CD14-positive monocyte (primary cell): ENCODE data around the gene PSMB7. TPM values are rescaled to one million over a fixed set of nuclear protein-coding genes. Genes with fewer than 3 reads are reported as not detected.

Source experiments
- DNase-seq, 3 donors: peaks; one replicate each; pipeline ENCODE4 v3.0.0-alpha.2; 2011 to 2022
- H2AFZ ChIP-seq: 2 replicates; pipeline ENCODE4 v1.6.0; 2012; ENCODE audit warnings: mild to moderate bottlenecking, low read depth, low read length, inconsistent platforms; ENCODE audit not compliant: insufficient read depth, poor library complexity, severe bottlenecking
- H3K27ac ChIP-seq, 2 donors: 1 replicate in 1 of 2; 2 replicates in 1 of 2; pipeline ENCODE4 v1.5.1; 2012 to 2013; ENCODE audit warnings: low read length in 2 of 2, control low read depth in 1 of 2, inconsistent platforms in 1 of 2, low read depth in 1 of 2, mild to moderate bottlenecking in 1 of 2
- H3K27me3 ChIP-seq, 2 donors: one replicate each; pipeline versions ENCODE4 v1.6.0 to v1.6.1; 2011 to 2013; ENCODE audit warnings: low read length in 2 of 2; ENCODE audit not compliant: control insufficient read depth in 2 of 2, insufficient read depth in 2 of 2
- H3K36me3 ChIP-seq, 2 donors: replicated peaks in 1 of 2; 1 replicate in 1 of 2; 2 replicates in 1 of 2; pipeline versions ENCODE4 v1.5.1 to v1.6.1; 2012 to 2013; ENCODE audit warnings: low read length in 2 of 2, control low read depth in 1 of 2, inconsistent platforms in 1 of 2, mild to moderate bottlenecking in 1 of 2; ENCODE audit not compliant: insufficient read depth in 2 of 2, control insufficient read depth in 1 of 2
- H3K4me1 ChIP-seq, 2 donors: 1 replicate in 1 of 2; 2 replicates in 1 of 2; pipeline versions ENCODE4 v1.5.1 to v1.6.1; 2012 to 2013; ENCODE audit warnings: low read length in 2 of 2, control low read depth in 1 of 2, inconsistent platforms in 1 of 2, mild to moderate bottlenecking in 1 of 2, moderate library complexity in 1 of 2; ENCODE audit not compliant: insufficient read depth in 2 of 2, control insufficient read depth in 1 of 2
- H3K4me2 ChIP-seq: replicated peaks from 2 replicates; pipeline ENCODE3; 2012; ENCODE audit warnings: low read length, moderate library complexity, mild to moderate bottlenecking; ENCODE audit not compliant: poor library complexity, severe bottlenecking; ENCODE audit errors: extremely low read depth
- H3K4me3 ChIP-seq, 3 experiments: fragments of 200-600 bp in 1 of 3; sonication (generic) in 1 of 3; replicated peaks in 1 of 3; 1 replicate in 2 of 3; 2 replicates in 1 of 3; pipeline ENCODE4 v1.5.1; 2011 to 2013; ENCODE audit warnings: low read length in 3 of 3, mild to moderate bottlenecking in 3 of 3, control low read depth in 2 of 3, low read depth in 2 of 3, inconsistent platforms in 1 of 3, moderate library complexity in 1 of 3
- H3K79me2 ChIP-seq: 2 replicates; pipeline ENCODE4 v1.6.0; 2012; ENCODE audit warnings: mild to moderate bottlenecking, control low read depth, inconsistent platforms, low read length, moderate library complexity; ENCODE audit not compliant: insufficient read depth
- H3K9ac ChIP-seq: 2 replicates; pipeline ENCODE4 v1.6.0; 2017; ENCODE audit warnings: low read length, mild to moderate bottlenecking; ENCODE audit not compliant: insufficient read depth, poor library complexity, severe bottlenecking
- H3K9me3 ChIP-seq, 2 donors: replicated peaks in 1 of 2; 1 replicate in 1 of 2; 2 replicates in 1 of 2; pipeline versions ENCODE4 v1.5.1 to v1.6.1; 2012 to 2013; ENCODE audit warnings: low read length in 2 of 2, control low read depth in 1 of 2; ENCODE audit not compliant: control insufficient read depth in 1 of 2, insufficient read depth in 1 of 2
- H4K20me1 ChIP-seq: 2 replicates; pipeline ENCODE4 v1.6.0; 2012; ENCODE audit warnings: mild to moderate bottlenecking, low read length, control low read depth, moderate library complexity; ENCODE audit not compliant: insufficient read depth
- H3K27ac Mint-ChIP-seq, 7 donors: one replicate each; pipeline ENCODE4 v1.8.0; 2020; ENCODE audit warnings: mild to moderate bottlenecking in 7 of 7, mixed read lengths in 7 of 7, moderate library complexity in 6 of 7, inconsistent platforms in 2 of 7
- H3K27me3 Mint-ChIP-seq, 3 donors: one replicate each; pipeline ENCODE4 v1.8.0; 2021 to 2022; ENCODE audit warnings: low read depth in 3 of 3, mild to moderate bottlenecking in 3 of 3, mixed read lengths in 3 of 3, moderate library complexity in 3 of 3, inconsistent platforms in 1 of 3
- H3K36me3 Mint-ChIP-seq, 2 donors: one replicate each; pipeline ENCODE4 v1.8.0; 2020; ENCODE audit warnings: mixed read lengths in 2 of 2, inconsistent platforms in 1 of 2, mild to moderate bottlenecking in 1 of 2
- H3K4me1 Mint-ChIP-seq: one replicate; pipeline ENCODE4 v1.8.0; 2020; ENCODE audit warnings: mild to moderate bottlenecking, mixed read lengths
- H3K4me3 Mint-ChIP-seq, 2 donors: one replicate each; pipeline ENCODE4 v1.8.0; 2020; ENCODE audit warnings: mild to moderate bottlenecking in 2 of 2, mixed read lengths in 2 of 2, moderate library complexity in 1 of 2
- H3K9me3 Mint-ChIP-seq, 7 donors: one replicate each; pipeline ENCODE4 v1.8.0; 2020 to 2022; ENCODE audit warnings: mixed read lengths in 7 of 7, mild to moderate bottlenecking in 6 of 7, moderate library complexity in 6 of 7, inconsistent platforms in 2 of 7
- WGBS: methylation state at CpG from one replicate; pipeline ENCODE4 v1.1.5; 2013; ENCODE audit warnings: missing lambda C conversion rate; ENCODE audit not compliant: insufficient coverage; 5-methylcytosine and 5-hydroxymethylcytosine counted together
- intact Hi-C, 2 donors: fragments of 100-400 bp; cut with micrococcal nuclease; formaldehyde crosslinking; loops; one replicate each; pipeline versions ENCODE4 v1.15.0 to v1.15.1; 2023
- polyA plus RNA-seq, 3 donors: library from polyadenylated mRNA; depleted of rRNA in 1 of 3; unstranded in 2 of 3; stranded (reverse) in 1 of 3; fragments of 300-500 nt in 2 of 3; fragments of >200 nt in 1 of 3; fragmentation: Illumina TruSeq in 2 of 3; gene quantifications; 1 replicate in 2 of 3; 2 replicates in 1 of 3; pipeline ENCODE4 v1.2.3, GENCODE V29; 2012 to 2021
- TF ChIP-seq, protein P1 (sequence below): fragments of 200-600 bp; IDR thresholded peaks from one replicate; pipeline ENCODE4 v1.8.0; 2022; ENCODE audit warnings: antibody characterized with exemption, mild to moderate bottlenecking

Gene PSMB7
- polyA plus RNA-seq, 3 donors: 129 to 194 (median 191) TPM

DNA sequence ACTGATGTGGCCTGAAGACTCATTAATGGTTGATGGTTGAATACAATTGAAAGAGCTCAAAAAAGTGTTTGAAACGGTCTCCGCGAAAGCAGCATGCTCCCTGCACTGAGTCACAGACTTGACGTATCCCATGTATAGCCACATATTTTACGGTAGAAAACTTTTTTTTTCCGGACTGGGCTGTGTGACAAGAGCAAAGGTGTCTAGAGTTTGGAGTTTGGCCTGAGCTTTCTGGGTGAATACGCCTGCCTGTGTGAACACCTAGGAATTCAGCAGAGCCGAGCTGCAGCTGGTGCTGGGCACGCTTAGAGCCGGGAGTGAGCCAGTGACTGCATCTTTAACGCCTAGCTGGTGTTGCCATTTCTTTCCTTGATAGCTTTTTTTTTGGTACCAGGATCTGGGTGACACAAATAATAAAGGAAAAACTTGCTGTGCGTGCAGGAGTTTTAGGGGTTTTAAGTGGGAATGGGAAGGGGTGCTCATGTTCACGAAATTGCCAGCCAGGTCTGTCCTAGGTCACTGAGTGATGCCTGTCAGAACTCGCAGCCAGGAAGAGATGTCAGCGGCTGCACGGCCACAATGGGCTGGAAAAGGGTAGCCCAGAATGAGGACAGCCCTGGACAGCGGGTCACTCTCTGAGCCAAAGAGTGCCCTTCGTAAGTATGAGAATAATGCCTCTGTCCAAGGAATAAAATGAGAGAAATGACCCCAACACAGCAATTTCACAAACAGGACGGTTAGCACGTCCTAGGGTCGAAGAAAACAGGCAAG is 51.7 kb downstream of the PSMB7 start:
- Histone ChIP-seq H3K4me1 (peaks cover 0 to 6% of the 10 kb centered on the region in 2 donors), H3K27me3 (no peaks in the 10 kb centered on the region), H3K79me2 (peaks cover 99% of the 10 kb centered on the region), H3K4me2 (no peak overlapping the region), H2AFZ (no peak overlapping the region), H4K20me1 (peaks cover 90% of the 10 kb centered on the region), H3K9ac (no peak overlapping the region), H3K4me3 (no peak overlapping the region), H3K36me3 (peaks cover 19 to 76% of the 10 kb centered on the region in 2 donors), H3K27ac (no peak overlapping the region), H3K9me3 (no peaks in the 10 kb centered on the region)
- 97% methylated on average over 17 of the region's 21 CpGs for WGBS
- intact Hi-C loops: no loop called here
- Mint-ChIP-seq H3K4me3 (no peak overlapping the region), H3K27ac (peak overlapping the region in 1 of 7 donors; percentile 28), H3K4me1 (peaks cover 25% of the 10 kb centered on the region), H3K9me3 (peaks cover 0 to 1% (median 0%) of the 10 kb centered on the region in 7 donors), H3K36me3 (peaks cover 43 to 54% of the 10 kb centered on the region in 2 donors), H3K27me3 (peaks cover 0 to 2% (median 0%) of the 10 kb centered on the region in 3 donors)
- TF ChIP-seq, protein P1, sequence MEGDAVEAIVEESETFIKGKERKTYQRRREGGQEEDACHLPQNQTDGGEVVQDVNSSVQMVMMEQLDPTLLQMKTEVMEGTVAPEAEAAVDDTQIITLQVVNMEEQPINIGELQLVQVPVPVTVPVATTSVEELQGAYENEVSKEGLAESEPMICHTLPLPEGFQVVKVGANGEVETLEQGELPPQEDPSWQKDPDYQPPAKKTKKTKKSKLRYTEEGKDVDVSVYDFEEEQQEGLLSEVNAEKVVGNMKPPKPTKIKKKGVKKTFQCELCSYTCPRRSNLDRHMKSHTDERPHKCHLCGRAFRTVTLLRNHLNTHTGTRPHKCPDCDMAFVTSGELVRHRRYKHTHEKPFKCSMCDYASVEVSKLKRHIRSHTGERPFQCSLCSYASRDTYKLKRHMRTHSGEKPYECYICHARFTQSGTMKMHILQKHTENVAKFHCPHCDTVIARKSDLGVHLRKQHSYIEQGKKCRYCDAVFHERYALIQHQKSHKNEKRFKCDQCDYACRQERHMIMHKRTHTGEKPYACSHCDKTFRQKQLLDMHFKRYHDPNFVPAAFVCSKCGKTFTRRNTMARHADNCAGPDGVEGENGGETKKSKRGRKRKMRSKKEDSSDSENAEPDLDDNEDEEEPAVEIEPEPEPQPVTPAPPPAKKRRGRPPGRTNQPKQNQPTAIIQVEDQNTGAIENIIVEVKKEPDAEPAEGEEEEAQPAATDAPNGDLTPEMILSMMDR: no peak
- no peak for DNase-seq

DNA sequence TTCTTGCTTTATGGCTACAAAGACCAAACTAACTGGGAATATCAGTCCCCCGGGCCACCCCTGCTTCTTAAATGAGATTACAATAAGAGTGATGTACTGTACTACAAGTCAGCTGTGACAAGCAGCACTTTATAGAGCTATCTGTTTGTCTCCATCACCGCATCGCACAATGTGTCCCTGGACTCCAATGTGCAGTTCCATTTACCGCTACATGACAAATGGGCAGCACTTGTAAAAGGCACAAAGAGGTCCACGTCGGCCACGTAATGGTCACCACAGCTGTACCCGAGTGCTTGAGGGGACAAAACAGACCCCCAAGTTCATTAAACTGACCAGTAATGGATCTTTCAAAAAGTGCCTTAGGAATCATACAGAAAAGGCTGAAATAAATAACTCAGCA is 54.1 kb downstream of the PSMB7 start:
- no peak overlapping the region for H3K27ac ChIP-seq
- no peak overlapping the region for H3K27ac Mint-ChIP-seq
- peaks cover 25% of the 10 kb centered on the region for H3K4me1 Mint-ChIP-seq
- no peak overlapping the region for H3K4me2 ChIP-seq
- H3K36me3 Mint-ChIP-seq: peaks cover 48 to 56% of the 10 kb centered on the region in 2 donors
- TF ChIP-seq, protein P1: no peak
- no peaks in the 10 kb centered on the region for H3K4me1 ChIP-seq
- DNase-seq: no peak
- WGBS: 97% methylated on average over 6 of the region's 8 CpGs
- peaks cover 92% of the 10 kb centered on the region for H4K20me1 ChIP-seq
- intact Hi-C loops: no loop called here
- peaks cover 29 to 87% of the 10 kb centered on the region in 2 donors for H3K36me3 ChIP-seq
- H3K4me3 Mint-ChIP-seq: no peak overlapping the region
- no peaks in the 10 kb centered on the region for H3K9me3 ChIP-seq
- H3K79me2 ChIP-seq: peaks cover 99% of the 10 kb centered on the region
- H3K9ac ChIP-seq: no peak overlapping the region
- no peak overlapping the region for H3K4me3 ChIP-seq
- peaks cover 0 to 1% (median 0%) of the 10 kb centered on the region in 7 donors for H3K9me3 Mint-ChIP-seq
- H2AFZ ChIP-seq: no peak overlapping the region
- peaks cover 0 to 3% (median 0%) of the 10 kb centered on the region in 3 donors for H3K27me3 Mint-ChIP-seq
- no peaks in the 10 kb centered on the region for H3K27me3 ChIP-seq
